HG02884 (cell line): ENCODE data around the gene GNB1.
"Not testable (repeated sequence)": the region's sequence is repeated elsewhere in the genome, so short reads cannot be mapped to it uniquely, and the experiment has no call there.

Experiments used
- ATAC-seq: cut with Tn5 transposase; IDR thresholded peaks from one replicate; pipeline ENCODE4 v1.9.1; 2021; ENCODE audit warnings: mild to moderate bottlenecking, moderate library complexity; ENCODE audit not compliant: unreplicated experiment

GNB1 gene

GRCh38 chr1:1861761-1862310, 29.1 kb downstream of the GNB1 start:
- not testable (repeated sequence) for ATAC-seq

GRCh38 chr1:1861339-1861730, 29.6 kb downstream of the GNB1 start:
- ATAC-seq, result no peak

DNA sequence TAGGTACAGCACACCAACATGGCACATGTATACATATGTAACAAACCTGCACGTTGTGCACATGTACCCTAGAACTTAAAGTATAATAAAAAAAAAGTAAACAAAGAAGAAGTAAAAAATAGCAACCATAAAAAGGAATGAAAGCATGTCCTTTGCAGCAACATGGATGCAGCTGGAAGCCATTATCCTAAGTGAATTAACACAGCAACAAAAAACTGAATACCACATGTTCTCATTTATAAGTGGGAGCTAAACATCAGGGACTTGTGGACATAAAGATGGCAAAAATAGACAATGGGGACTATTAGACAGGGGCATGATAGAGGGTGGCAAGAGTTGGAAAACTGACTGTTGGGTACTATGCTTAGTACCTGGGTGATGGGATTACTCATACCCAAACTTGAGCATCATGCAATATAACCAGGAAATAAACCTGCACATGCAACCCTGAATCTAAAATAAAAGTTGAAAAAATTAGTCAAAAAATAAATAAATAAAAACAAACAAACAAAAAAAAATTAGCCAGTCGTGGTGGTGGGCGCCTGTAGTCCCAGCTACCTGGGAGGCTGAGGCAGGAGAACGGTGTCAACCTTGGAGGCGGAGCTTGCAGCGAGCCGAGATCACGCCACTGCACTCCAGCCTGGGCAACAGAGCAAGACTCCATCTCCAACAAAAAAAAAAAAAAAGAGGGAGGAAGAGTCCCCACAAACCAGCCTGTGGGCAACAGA, 30.8 kb downstream of the GNB1 start:
- ATAC-seq, result not testable (repeated sequence)

GRCh38 chr1:1858382-1859086, 32.4 kb downstream of the GNB1 start:
- no peak for ATAC-seq

GRCh38 chr1:1857096-1857703, 33.7 kb downstream of the GNB1 start:
- ATAC-seq, result no peak

GRCh38 chr1:1856161-1856560, 34.7 kb downstream of the GNB1 start:
- not testable (repeated sequence) for ATAC-seq

GRCh38 chr1:1853593-1854257, 37.2 kb downstream of the GNB1 start:
- no peak for ATAC-seq

GRCh38 chr1:1852619-1853414, 38.1 kb downstream of the GNB1 start:
- ATAC-seq, result no peak

DNA sequence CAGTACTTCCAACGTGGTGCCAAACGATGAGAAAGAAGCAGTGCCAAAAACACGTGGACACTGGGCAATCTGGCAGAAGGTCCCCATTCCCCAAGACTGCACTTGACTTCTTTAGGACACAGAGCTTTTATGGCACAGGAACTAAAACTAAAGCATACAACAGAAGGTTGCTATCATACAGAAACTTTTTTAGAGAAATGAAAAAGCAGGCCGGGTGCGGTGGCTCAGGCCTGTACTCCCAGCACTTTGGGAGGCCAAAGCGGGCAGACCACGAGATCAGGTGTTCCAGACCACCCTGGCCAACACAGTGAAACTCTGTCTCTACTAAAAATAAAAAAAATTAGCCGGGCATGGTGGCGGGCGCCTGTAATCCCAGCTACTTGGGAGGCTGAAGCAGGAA, 43.0 kb downstream of the GNB1 start:
- ATAC-seq, result no peak

DNA sequence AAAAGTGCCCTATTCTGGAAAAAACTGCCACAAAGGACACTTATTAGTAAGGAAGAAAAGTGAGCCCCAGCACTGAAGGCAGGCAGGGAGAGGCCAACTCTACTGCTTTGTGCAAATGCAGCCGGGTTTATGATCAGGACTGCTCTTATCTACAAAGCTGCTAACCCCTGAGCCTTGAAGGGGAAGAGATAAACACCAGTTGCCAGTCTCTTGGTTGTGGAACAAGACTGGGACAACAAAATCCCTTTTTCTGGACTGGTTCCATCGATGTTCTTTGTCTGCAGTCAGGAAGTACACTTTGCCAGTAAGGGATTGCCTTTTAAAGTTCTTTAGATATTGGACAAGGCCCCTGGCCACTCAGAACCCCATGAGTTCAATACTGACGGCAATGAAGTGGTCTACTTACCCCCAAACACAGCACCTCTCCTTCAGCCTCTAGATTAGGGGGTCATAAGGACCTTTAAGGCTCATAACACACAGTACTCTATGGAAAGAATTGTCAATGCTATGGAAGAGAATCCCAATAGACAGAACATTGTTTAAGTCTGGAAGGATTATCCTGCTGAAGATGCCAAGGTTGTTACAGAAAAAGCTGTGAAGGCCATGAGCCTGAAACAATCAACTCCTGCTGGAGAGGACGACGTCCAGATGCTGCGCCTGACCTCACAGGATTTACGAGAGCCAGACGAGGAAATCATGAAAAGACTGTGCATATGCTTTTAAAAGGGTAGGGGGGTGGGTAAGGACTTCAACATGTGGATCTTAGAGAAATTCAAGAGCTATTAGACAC, 43.6 kb downstream of the GNB1 start:
- no peak for ATAC-seq

DNA sequence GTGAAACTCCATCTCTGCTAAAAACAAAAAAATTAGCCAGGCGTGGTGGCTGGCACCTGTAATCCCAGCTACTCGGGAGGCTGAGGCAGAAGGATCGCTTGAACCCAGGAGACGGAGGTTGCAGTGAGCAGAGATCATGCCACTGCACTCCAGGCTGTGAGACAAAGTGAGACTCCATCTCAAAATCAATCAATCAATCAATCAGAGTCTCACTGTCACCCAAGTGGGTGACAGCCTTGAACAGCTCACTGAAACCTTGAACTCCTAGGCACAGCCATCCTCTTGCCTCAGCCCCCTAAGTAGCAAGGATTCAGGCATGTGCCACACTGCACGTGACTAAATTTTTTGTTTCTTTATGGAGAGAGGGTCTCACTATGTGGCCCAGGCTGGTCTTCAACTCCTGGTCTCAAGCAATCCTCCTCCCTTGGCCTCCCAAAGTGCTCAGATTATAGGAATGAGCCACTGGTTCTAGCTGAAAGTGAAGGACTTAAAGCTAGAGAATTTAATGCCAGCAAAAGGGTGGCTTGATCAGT, 44.4 kb downstream of the GNB1 start:
- no peak for ATAC-seq

- ATAC-seq, result no peak
Observed at GRCh38 chr1:1842360-1843146, 48.3 kb downstream of the GNB1 start.

GRCh38 chr1:1841575-1841995, 49.3 kb downstream of the GNB1 start:
- no peak for ATAC-seq

GRCh38 chr1:1839311-1839965, 51.4 kb downstream of the GNB1 start:
- no peak for ATAC-seq

- ATAC-seq, result no peak
Observed at GRCh38 chr1:1836119-1836518, 54.8 kb downstream of the GNB1 start.

GRCh38 chr1:1835546-1835945, 55.3 kb downstream of the GNB1 start:
- ATAC-seq, result no peak

GRCh38 chr1:1833916-1834325, 57.0 kb downstream of the GNB1 start:
- no peak for ATAC-seq

DNA sequence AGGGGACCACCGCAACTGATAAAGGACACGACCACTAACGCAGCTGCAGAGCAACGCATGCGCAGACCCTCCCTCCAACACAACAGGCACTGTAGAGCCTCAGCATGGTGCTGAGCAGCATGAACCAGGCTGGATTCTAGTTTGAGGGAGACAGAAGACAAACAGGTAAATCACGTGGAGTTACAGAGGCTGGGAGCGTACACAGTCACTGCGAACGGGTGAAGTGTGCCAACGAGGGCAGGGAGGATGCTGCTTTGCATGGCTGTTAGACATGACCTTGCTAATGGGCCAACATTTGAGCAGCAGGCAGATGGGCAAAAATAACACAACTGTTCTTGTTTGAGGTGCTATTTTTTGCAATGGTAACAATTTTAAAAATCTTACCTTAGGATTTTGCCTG, 57.4 kb downstream of the GNB1 start:
- no peak for ATAC-seq
